Measurements from ENCODE around the gene PPM1E. TPM values are rescaled to one million over a fixed set of nuclear protein-coding genes. Genes with fewer than 3 reads are reported as not detected.

Gene PPM1E
- total and polyA plus RNA-seq, 2 of the 8 experiments (the other 6 are each of a cell fraction or from before 2014, with no cell fraction given) = 5.0 to 10.4 TPM

- FAIRE-seq = no peak
- WGBS, 2 experiments (ENCODE audit: extremely low coverage in 1 of 2, insufficient coverage in 1 of 2, insufficient read length in 1 of 2, insufficient replicate concordance in 2 of 2, low coverage in 1 of 2, low lambda C conversion rate in 2 of 2, missing lambda C conversion rate in 1 of 2) = 84% methylated on average over 2 of the region's 2 CpGs; no CpG with 5 or more reads in 1 of the 2 experiments
- Histone ChIP-seq H3K79me1 (ENCODE audit: low read depth, low read length) (no peaks in the 10 kb centered on the region), H3K9me3 (ENCODE audit: insufficient read depth in 2 of 2, low read depth in 1 of 2, low read length in 1 of 2) (no peaks in the 10 kb centered on the region; a peak in 1 of 4 replicates), H2BK20ac (ENCODE audit: low read length) (no peak overlapping the region), H3K27me3 (replicated peaks in 1 of 4; ENCODE audit: control insufficient read depth in 3 of 4, extremely low read depth in 1 of 4, insufficient read depth in 3 of 4, low read length in 3 of 4) (no peaks in the 10 kb centered on the region), H3K18ac (ENCODE audit: extremely low read depth, low read length) (no peak overlapping the region), H3K4me1 (replicated peaks in 1 of 4; ENCODE audit: control insufficient read depth in 3 of 4, insufficient read depth in 4 of 4, low read length in 3 of 4) (no peaks in the 10 kb centered on the region), H2BK12ac (ENCODE audit: low read depth, low read length) (no peak overlapping the region), H2BK120ac (replicated peaks; ENCODE audit: low read depth, low read length) (no peak overlapping the region), H3K23me2 (ENCODE audit: low read depth, low read length) (no peaks in the 10 kb centered on the region), H2BK5ac (ENCODE audit: low read depth, low read length) (no peak overlapping the region), H3K9ac (replicated peaks in 1 of 4; ENCODE audit: extremely low read depth in 1 of 4, low read depth in 3 of 4, low read length in 3 of 4) (no peak overlapping the region), H3K23ac (ENCODE audit: insufficient read length) (no peak overlapping the region), H4K20me1 (replicated peaks in 1 of 2; ENCODE audit: control insufficient read depth in 1 of 2, insufficient read depth in 2 of 2, low read length in 2 of 2) (no peaks in the 10 kb centered on the region), H4K91ac (replicated peaks; ENCODE audit: insufficient read length, low read length) (no peak overlapping the region), H4K5ac (ENCODE audit: insufficient read length, low read depth, low read length) (no peak overlapping the region), H4K8ac (ENCODE audit: extremely low read depth, insufficient read depth, low read length) (no peak overlapping the region), H3K4me3 (ENCODE audit: extremely low read depth in 1 of 4, insufficient read depth in 2 of 4, low read depth in 3 of 4, low read length in 4 of 4) (no peak overlapping the region), H3K79me2 (ENCODE audit: control insufficient read depth in 1 of 2, insufficient read depth in 2 of 2, low read length in 2 of 2) (no peaks in the 10 kb centered on the region), H2AK5ac (ENCODE audit: low read depth, low read length) (no peak overlapping the region), H3K27ac (ENCODE audit: low read depth, low read length) (no peak overlapping the region), H3K14ac (ENCODE audit: insufficient read length) (no peak overlapping the region), H2AFZ (ENCODE audit: low read length) (no peak overlapping the region), H3K36me3 (ENCODE audit: control insufficient read depth in 2 of 4, insufficient read depth in 4 of 4, low read length in 3 of 4) (no peaks in the 10 kb centered on the region; a peak in 1 of 8 replicates), H2BK15ac (ENCODE audit: low read length) (no peak overlapping the region), H3K56ac (replicated peaks; ENCODE audit: insufficient read length, low read depth, low read length) (no peak overlapping the region), H3K4me2 (ENCODE audit: insufficient read depth in 1 of 2, low read depth in 2 of 2, low read length in 2 of 2) (no peak overlapping the region), H3K4ac (replicated peaks; ENCODE audit: insufficient read length, low read depth, low read length) (no peak overlapping the region)
- CTCF ChIA-PET (ENCODE audit: partially characterized antibody) = interaction anchor here (0.7 kb wide), 2 partner anchors 10 to 588 kb away, joined by 3 read pairs; no protein-coding TSS in a partner anchor
- no peak for DNase-seq (ENCODE audit: low read depth in 1 of 2, low spot score in 2 of 2)
- POLR2A ChIA-PET (ENCODE audit: partially characterized antibody) = no interaction called here
- TF ChIP-seq POLR2A (IDR thresholded peaks at IDR 0.05; ENCODE audit: control extremely low read depth in 1 of 2, low read depth in 2 of 2, low read length in 2 of 2) (no peak), CHD1 (IDR thresholded peaks at IDR 0.05; ENCODE audit: low read depth, low read length) (no peak), EZH2 (IDR thresholded peaks at IDR 0.05; ENCODE audit: low read depth, low read length, severe bottlenecking) (no peak), YY1 (IDR thresholded peaks at IDR 0.05; ENCODE audit: low read depth, low read length) (no peak), TAF7 (optimal IDR thresholded peaks at IDR 0.05; ENCODE audit: borderline replicate concordance, low read depth, low read length) (no peak), TBP (IDR thresholded peaks at IDR 0.05; ENCODE audit: low read depth, low read length) (no peak), MAX (IDR thresholded peaks at IDR 0.05) (no peak), RFX5 (IDR thresholded peaks at IDR 0.05; ENCODE audit: borderline replicate concordance, low read depth, low read length) (no peak), RBBP5 (IDR thresholded peaks at IDR 0.05; ENCODE audit: borderline replicate concordance, low read depth, low read length) (no peak), POLR2AphosphoS5 (IDR thresholded peaks at IDR 0.05; ENCODE audit: low read depth, low read length) (no peak), KDM4A (IDR thresholded peaks at IDR 0.05; ENCODE audit: low read depth, low read length, severe bottlenecking) (no peak), POU5F1 (IDR thresholded peaks at IDR 0.05; ENCODE audit: low read depth, low read length) (no peak), HDAC6 (IDR thresholded peaks at IDR 0.05; ENCODE audit: low read depth, low read length) (no peak), CTBP2 (IDR thresholded peaks at IDR 0.05; ENCODE audit: borderline replicate concordance, insufficient read depth, insufficient read length, low read length) (no peak)
Measured at GRCh38 chr17:58956997-58957724, 201.5 kb downstream of the PPM1E start.

Measured in H1 (cell line).